Mucosa of rectum (tissue), 2 donors: ENCODE data around the gene CENPP.
A peak's percentile ranks its signal among the peaks of the same experiment; 100 is the strongest.

Source experiments
- H3K27ac ChIP-seq, 2 donors: one replicate each; pipeline ENCODE4 v1.7.0; 2013; ENCODE audit warnings: inconsistent platforms in 2 of 2, low read depth in 2 of 2, low read length in 2 of 2
- H3K27me3 ChIP-seq, 2 donors: one replicate each; pipeline ENCODE4 v1.7.0; 2013; ENCODE audit warnings: low read length in 2 of 2; ENCODE audit not compliant: control insufficient read depth in 2 of 2, insufficient read depth in 2 of 2
- H3K36me3 ChIP-seq, 2 donors: one replicate each; pipeline ENCODE4 v1.7.0; 2013; ENCODE audit warnings: low read length in 2 of 2; ENCODE audit not compliant: control insufficient read depth in 2 of 2, insufficient read depth in 2 of 2
- H3K4me1 ChIP-seq, 2 donors: one replicate each; pipeline ENCODE4 v1.7.0; 2013; ENCODE audit warnings: low read length in 2 of 2, mild to moderate bottlenecking in 1 of 2; ENCODE audit not compliant: control insufficient read depth in 2 of 2, insufficient read depth in 2 of 2
- H3K4me3 ChIP-seq, 2 donors: one replicate each; pipeline ENCODE4 v1.7.0; 2013; ENCODE audit warnings: low read length in 2 of 2
- H3K9ac ChIP-seq, 2 donors: one replicate each; pipeline ENCODE4 v1.7.0; 2013; ENCODE audit warnings: low read length in 2 of 2, low read depth in 1 of 2, mild to moderate bottlenecking in 1 of 2
- H3K9me3 ChIP-seq, 2 donors: one replicate each; pipeline ENCODE4 v1.7.0; 2013; ENCODE audit warnings: low read length in 2 of 2; ENCODE audit not compliant: control insufficient read depth in 2 of 2
- donor health status: healthy.
- donor health status: Normal muscosa, but diverticular disease.

CENPP gene

GRCh38 chr9:92543972-92544371 is 218.2 kb downstream of the CENPP start:
- Histone ChIP-seq H3K36me3 (no peaks in the 10 kb centered on the region), H3K4me3 (no peak overlapping the region), H3K9me3 (no peaks in the 10 kb centered on the region), H3K27me3 (no peaks in the 10 kb centered on the region), H3K9ac (no peak overlapping the region), H3K4me1 (no peaks in the 10 kb centered on the region), H3K27ac (no peak overlapping the region)

GRCh38 chr9:92545002-92545510 is 219.3 kb downstream of the CENPP start:
- no peak overlapping the region for H3K9ac ChIP-seq
- H3K9me3 ChIP-seq, result no peaks in the 10 kb centered on the region
- H3K27me3 ChIP-seq, result no peaks in the 10 kb centered on the region
- H3K4me1 ChIP-seq, result no peaks in the 10 kb centered on the region
- H3K27ac ChIP-seq, result no peak overlapping the region
- no peak overlapping the region for H3K4me3 ChIP-seq
- no peaks in the 10 kb centered on the region for H3K36me3 ChIP-seq

GRCh38 chr9:92547356-92547755 is 221.6 kb downstream of the CENPP start:
- no peaks in the 10 kb centered on the region for H3K27me3 ChIP-seq
- H3K36me3 ChIP-seq, result no peaks in the 10 kb centered on the region
- no peaks in the 10 kb centered on the region for H3K9me3 ChIP-seq
- H3K4me1 ChIP-seq, result no peaks in the 10 kb centered on the region
- no peak overlapping the region for H3K27ac ChIP-seq
- H3K4me3 ChIP-seq, result no peak overlapping the region
- H3K9ac ChIP-seq, result no peak overlapping the region

DNA sequence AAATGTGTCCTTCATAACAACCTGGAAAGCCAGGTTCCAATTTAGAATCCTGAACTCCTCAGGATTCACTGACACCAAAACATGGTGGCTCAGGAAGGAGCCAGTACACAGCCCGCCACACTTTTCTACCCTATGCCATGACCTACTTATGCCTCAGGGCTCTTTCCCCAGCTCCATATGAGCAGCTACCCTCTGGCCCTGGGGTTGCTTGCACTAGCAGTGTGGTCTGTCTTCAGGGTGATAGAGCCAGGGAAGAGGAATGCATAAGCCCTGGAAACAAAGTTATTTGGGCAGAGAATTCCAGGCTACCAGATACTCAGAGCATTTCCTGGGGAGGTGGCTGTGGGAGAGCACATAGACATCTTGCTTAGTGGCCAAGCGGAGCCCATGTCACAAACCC is 225.0 kb downstream of the CENPP start:
- no peak overlapping the region for H3K27ac ChIP-seq
- H3K9me3 ChIP-seq, result no peaks in the 10 kb centered on the region
- H3K36me3 ChIP-seq, result no peaks in the 10 kb centered on the region
- H3K9ac ChIP-seq, result no peak overlapping the region
- H3K4me1 ChIP-seq, result no peaks in the 10 kb centered on the region
- no peaks in the 10 kb centered on the region for H3K27me3 ChIP-seq
- H3K4me3 ChIP-seq, result no peak overlapping the region

DNA sequence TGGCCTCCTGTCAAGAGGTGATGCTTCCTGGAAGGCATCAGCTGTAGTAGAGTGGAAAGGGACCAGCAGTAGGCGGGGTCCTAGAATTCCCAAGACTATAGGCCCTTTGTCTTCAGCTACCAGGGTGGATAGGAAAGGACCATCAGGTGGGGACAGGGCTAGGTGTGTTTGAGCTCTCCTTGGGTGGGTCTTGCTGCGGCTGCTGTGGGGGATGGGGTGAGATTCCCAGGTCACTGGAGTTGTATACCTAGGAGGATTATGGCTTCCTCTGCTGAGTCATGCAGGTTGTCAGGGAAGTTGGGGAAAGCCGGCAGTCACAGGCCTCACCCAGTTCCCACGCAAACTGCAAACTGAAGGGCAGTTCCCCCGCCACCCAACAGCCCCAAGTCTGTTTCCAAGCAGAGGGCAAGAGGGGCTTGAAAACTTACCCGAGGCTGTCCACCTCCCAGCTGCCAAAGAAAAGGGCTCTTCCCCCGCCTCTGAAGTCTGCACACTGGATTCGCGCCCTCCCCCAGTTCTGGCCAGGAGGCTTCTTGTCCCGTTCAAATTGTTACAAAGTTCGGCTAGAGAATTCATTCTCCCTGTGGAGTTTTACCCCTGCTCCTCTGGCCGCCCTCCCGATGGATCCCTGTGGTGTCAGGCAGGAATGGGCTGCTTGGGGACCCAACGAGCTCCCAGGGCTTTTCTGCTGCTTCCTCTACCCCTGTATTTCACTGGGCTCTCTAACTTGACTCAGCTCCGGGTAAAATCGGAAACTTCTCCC is 233.0 kb downstream of the CENPP start:
- Histone ChIP-seq H3K4me1 (peaks cover 0 to 12% of the 10 kb centered on the region in 2 donors), H3K4me3 (no peak overlapping the region), H3K9ac (no peak overlapping the region), H3K36me3 (no peaks in the 10 kb centered on the region), H3K27me3 (no peaks in the 10 kb centered on the region), H3K9me3 (no peaks in the 10 kb centered on the region), H3K27ac (no peak overlapping the region)

DNA sequence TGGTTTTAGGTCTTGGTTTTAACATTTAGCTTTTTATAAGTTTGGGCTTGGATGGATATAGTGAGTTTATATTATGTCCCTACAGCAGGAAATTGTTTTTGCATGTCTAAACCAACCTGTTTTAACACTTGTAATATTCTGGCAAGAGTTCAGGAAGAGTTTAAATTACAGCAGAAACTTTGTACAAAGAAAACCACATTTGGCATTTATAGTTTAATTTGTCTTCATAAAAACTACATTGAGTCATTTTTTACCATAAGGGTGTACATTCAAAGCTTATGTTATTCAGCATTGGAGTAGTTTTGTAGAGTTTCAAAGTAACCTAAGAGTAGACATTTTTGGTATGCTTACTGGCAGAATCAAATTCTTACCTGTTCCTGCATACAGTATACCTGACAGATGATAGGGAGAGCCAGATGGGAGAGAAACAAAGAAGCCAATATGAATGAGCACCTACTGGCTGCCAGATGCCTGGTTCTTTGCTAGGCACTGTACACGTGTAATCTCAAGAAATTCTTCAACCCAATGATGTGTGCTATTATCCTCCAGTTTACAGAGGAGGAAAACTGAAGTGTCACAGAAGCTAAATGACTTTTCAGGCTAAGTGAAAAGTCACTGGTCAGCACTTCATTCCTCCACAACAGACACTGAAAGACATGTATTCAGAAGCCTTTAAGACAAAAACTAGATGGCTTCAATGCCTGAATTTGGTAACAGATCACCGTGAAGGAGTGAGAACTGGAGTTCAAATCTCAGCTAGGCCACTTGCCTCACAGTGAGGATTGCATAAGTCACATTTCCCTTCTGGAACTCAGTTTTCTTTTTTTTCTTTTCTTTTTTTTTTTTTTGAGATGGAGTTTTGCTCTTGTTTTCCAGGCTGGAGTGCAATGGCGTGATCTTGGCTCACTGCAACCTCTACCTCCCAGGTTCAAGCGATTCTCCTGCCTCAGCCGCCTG is 235.9 kb downstream of the CENPP start:
- Histone ChIP-seq H3K9me3 (no peaks in the 10 kb centered on the region), H3K4me3 (no peak overlapping the region), H3K9ac (no peak overlapping the region), H3K27ac (peak overlapping the region in 1 of 2 donors; percentile 40), H3K27me3 (no peaks in the 10 kb centered on the region), H3K36me3 (no peaks in the 10 kb centered on the region), H3K4me1 (peaks cover 0 to 12% of the 10 kb centered on the region in 2 donors)

DNA sequence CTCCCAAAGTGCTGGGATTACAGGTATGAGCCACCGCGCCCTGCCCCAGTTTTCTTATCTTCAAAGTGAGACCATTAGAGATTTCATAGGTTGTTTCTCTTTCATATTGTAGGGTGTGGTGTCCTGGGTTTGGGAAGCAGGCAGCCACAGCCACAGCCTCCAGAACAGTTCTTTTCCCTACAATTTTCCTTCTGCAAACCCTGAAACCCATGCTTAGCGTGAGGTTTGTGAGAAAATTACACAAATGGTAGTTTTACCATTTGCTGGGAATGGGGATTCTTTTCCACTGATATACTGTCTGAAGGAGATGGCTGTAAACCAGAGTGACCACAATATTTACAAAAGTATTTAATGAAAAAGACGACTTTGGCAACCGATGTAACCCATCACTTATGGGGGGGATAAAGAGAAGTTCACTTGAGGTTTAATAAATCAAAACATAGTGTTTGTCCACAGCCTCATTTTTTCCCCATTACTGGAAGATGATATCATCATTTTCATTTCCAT is 236.8 kb downstream of the CENPP start:
- Histone ChIP-seq H3K9ac (no peak overlapping the region), H3K27ac (peak overlapping the region in 1 of 2 donors; percentile 31)

DNA sequence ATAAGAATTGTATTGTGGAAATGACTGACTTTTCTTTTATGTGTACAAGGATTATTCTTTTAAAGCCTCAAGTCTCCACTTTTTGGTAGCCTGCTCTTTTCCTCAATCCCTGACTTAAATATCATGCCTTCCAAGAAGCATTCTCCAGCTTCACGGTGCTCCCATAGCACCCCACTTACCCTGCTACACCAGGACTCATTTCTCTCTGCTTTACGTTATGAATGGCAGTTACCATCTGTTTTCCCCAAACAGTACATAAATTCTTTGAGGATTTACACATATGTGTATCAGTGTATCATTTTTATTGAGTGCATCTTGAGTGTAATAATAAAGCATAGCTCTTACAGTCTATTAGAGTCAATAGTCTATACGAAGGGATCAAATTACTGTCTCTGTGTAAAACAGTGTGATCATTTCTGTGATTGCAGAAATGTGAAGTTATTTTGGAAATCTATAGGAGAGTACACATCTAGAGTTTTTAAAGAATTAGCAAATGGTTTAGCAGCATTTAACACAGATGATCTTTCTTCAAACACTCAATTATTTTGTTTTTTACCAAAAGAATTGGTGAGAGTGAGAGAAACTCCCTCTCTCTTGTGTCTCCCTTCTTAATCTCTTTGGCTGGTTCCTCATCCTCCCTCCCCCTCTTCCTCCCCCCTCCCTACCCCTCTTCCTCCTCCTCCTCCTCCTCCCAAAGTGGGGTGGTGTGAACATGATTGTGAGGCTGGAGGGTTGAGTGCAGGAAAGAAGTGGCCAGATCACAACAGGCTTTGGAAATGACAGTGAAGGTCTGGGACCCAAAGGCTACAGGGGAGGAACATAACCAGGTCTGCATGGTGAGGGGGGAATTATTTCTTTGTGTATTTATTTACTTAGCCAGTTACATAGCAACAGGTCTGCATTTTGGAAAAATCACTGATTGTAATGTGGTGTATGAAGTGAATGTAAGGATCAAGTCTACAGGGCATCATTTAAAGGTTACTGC is 237.7 kb downstream of the CENPP start:
- no peaks in the 10 kb centered on the region for H3K36me3 ChIP-seq
- peaks cover 0 to 12% of the 10 kb centered on the region in 2 donors for H3K4me1 ChIP-seq
- H3K27ac ChIP-seq, result peak overlapping the region; percentile 26 to 28

More for the DNA sequence above, 236.8 kb downstream of the CENPP start:
- Histone ChIP-seq H3K9me3 (no peaks in the 10 kb centered on the region), H3K4me3 (no peak overlapping the region), H3K27me3 (no peaks in the 10 kb centered on the region), H3K36me3 (no peaks in the 10 kb centered on the region), H3K4me1 (peaks cover 0 to 12% of the 10 kb centered on the region in 2 donors)

GRCh38 chr9:92564504-92564903 is 238.8 kb downstream of the CENPP start:
- Histone ChIP-seq H3K4me1 (peaks cover 0 to 12% of the 10 kb centered on the region in 2 donors), H3K27ac (no peak overlapping the region), H3K9ac (no peak overlapping the region), H3K36me3 (no peaks in the 10 kb centered on the region), H3K27me3 (no peaks in the 10 kb centered on the region), H3K9me3 (no peaks in the 10 kb centered on the region), H3K4me3 (no peak overlapping the region)

More for the DNA sequence above, 237.7 kb downstream of the CENPP start:
- H3K9me3 ChIP-seq, result no peaks in the 10 kb centered on the region
- no peaks in the 10 kb centered on the region for H3K27me3 ChIP-seq
- H3K4me3 ChIP-seq, result no peak overlapping the region
- H3K9ac ChIP-seq, result no peak overlapping the region
